ENCODE data around the gene TPH2.

Gene TPH2

DNA sequence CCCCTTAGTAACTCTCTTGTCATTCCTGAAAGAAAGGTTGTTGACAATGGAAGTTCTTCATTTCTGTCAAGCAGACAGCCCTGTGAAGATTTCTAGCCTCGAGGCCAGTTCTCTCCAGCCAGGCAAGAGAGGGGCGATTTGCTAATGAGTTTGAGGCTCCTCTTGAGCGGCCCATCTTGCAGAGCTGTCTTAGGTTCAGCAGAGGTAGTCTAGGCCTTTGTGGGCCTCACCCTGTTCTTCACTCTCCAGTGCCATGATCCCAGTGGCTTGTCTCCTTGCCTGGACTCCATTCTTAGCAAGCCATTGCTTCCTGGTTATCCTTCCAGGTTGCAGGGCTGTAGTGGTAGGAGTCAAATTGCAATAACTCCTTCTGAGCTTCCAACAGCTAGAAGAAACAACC, 9.7 kb downstream of the TPH2 start:
- no peak for DNase-seq (ENCODE audit: extremely low read depth, low read depth)

DNA sequence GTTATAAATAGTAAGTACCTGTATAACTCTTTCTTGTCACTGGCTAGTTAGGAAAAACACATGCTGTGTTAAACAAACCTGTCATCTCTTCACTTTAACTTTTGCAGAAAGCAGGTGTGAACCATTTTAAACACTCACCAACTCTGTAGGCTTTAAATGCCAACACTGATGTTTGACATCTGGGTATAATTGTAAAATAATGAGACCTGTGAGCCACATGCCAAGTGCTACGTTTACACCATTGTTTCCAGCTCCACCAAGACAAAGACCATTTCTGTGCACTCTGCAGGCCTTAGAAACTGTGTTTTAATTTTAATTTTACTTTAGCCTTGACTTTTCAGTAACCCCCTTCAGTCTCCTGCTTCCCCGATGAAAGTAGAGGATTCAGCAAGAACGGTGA, 11.0 kb downstream of the TPH2 start:
- TF ChIP-seq CTCF (IDR thresholded peaks at IDR 0.05; ENCODE audit: low read depth, low read length) = no peak
- no peak for DNase-seq (ENCODE audit: extremely low read depth, low read depth)

More for the DNA sequence above, 9.7 kb downstream of the TPH2 start:
- TF ChIP-seq CTCF (IDR thresholded peaks at IDR 0.05; ENCODE audit: low read depth, low read length) = no peak

DNA sequence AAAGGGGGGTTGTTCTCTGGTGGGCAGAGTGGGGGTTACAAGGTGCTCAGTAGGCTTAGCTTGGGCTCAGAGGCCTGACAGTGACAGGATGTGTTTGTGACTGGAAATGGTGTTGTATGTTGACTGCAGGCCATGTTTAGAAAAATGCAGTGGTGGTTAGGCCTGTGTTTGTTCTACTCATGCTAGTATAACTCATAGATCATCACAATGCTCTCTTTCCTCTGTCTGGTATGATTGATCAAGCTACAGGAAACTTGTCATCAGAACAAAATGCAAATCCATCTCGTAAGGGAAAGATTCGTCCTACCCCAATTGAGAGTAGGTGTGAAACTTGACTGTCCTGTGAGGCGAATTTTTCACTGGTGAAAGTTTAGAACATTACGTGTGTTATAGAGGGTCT, 11.8 kb downstream of the TPH2 start:
- TF ChIP-seq CTCF (IDR thresholded peaks at IDR 0.05; ENCODE audit: low read depth, low read length) = no peak
- DNase-seq (ENCODE audit: extremely low read depth, low read depth) = no peak

- DNase-seq (ENCODE audit: extremely low read depth, low read depth) = no peak
- TF ChIP-seq CTCF (IDR thresholded peaks at IDR 0.05; ENCODE audit: low read depth, low read length) = no peak
These were observed 12.2 kb downstream of the TPH2 start for GRCh38 chr12:71950819-71951218.

GRCh38 chr12:71954083-71954778, 15.6 kb downstream of the TPH2 start:
- DNase-seq (ENCODE audit: extremely low read depth, low read depth) = no peak
- TF ChIP-seq CTCF (IDR thresholded peaks at IDR 0.05; ENCODE audit: low read depth, low read length) = no peak

DNA sequence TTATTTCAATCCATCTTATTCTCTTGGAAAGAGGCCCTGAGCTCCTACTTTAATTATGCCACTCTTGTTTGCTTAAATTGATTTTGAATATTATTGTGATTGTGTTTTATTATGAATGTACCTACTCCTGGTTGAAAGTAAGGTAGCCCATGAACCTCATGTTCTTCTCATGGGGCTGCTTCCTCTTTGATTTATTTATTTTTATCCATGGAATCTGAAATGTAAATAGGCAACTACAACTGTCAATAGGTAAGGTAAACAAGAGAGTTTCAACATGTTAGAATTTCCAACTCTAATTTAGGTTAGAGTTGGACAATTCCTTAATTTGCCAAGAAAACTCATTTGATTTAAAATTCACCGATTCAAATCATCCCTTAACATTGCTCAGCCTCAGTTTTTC, 16.2 kb downstream of the TPH2 start:
- TF ChIP-seq CTCF (IDR thresholded peaks at IDR 0.05; ENCODE audit: low read depth, low read length) = no peak

DNA sequence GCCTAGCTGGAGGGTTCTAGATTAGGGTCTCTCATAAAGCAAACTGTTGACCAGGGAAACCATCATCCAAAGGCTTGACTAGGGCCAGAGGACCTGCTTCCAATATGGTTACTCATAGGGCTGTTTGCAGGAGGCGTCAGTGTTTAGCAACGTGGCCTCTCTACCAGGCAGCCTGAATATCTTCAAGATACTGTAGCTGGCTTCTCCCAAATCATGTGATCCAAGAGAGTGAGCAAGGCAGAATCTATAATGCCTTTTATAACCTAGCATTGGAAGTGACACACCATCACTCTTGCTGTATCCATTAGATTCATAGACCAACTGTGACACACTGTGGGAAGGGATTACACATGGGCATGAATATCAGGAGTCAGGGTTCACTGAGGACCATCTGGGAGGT, 17.3 kb downstream of the TPH2 start:
- TF ChIP-seq CTCF (IDR thresholded peaks at IDR 0.05; ENCODE audit: low read depth, low read length) = no peak
- DNase-seq (ENCODE audit: extremely low read depth, low read depth) = no peak

More for the DNA sequence above, 16.2 kb downstream of the TPH2 start:
- DNase-seq (ENCODE audit: extremely low read depth, low read depth) = no peak

All from AG09319 (cell line).